Colonic mucosa (tissue), 4 donors: ENCODE measurements around the gene PKMYT1. TPM values are rescaled to one million over a fixed set of nuclear protein-coding genes. Genes with fewer than 3 reads are reported as not detected.

ENCODE experiments used
- DNase-seq: peaks from one replicate; pipeline ENCODE4 v3.0.0-alpha.2; 2020
- H3K27ac ChIP-seq: fragments of 200-600 bp; one replicate; pipeline ENCODE4 v1.8.0; 2021
- H3K27me3 ChIP-seq: fragments of 200-600 bp; one replicate; pipeline ENCODE4 v1.8.0; 2021
- H3K36me3 ChIP-seq: fragments of 200-600 bp; one replicate; pipeline ENCODE4 v1.8.0; 2021
- H3K4me1 ChIP-seq: fragments of 200-600 bp; one replicate; pipeline ENCODE4 v1.8.0; 2021; ENCODE audit warnings: mild to moderate bottlenecking
- H3K4me3 ChIP-seq: fragments of 200-600 bp; one replicate; pipeline ENCODE4 v1.8.0; 2021
- H3K9ac ChIP-seq, 2 donors: one replicate each; pipeline ENCODE4 v1.7.0; 2013; ENCODE audit warnings: control low read depth in 2 of 2, low read depth in 2 of 2, low read length in 2 of 2
- H3K9me3 ChIP-seq: fragments of 200-600 bp; one replicate; pipeline ENCODE4 v1.8.0; 2021
- intact Hi-C: fragments of 100-400 bp; cut with DNase I; formaldehyde crosslinking; loops from one replicate; pipeline ENCODE4 v1.14.1; 2022
- total RNA-seq, 2 donors: library from RNA; stranded (reverse); fragmentation: NEBNext Ultra II Directional in 1 of 2; extraction: Animal tissue kit (Norgen Biotek cat#: 25700) in 1 of 2; gene quantifications; one replicate each; pipeline ENCODE4 v1.2.1, GENCODE V29; 2021
- TF ChIP-seq, protein P1 (sequence below): fragments of 200-600 bp; IDR thresholded peaks from one replicate; pipeline ENCODE4 v1.8.0; 2022; ENCODE audit warnings: antibody characterized with exemption, mild to moderate bottlenecking
- donor health status: healthy.
- donor health status: DM: no; HTN: no; CAD: no.
- donor health status: DM: no; HTN: no; CAD: no.

The PKMYT1 gene
- total RNA-seq, 2 donors from 2014 or later, result 9.5 to 76.6 TPM

DNA sequence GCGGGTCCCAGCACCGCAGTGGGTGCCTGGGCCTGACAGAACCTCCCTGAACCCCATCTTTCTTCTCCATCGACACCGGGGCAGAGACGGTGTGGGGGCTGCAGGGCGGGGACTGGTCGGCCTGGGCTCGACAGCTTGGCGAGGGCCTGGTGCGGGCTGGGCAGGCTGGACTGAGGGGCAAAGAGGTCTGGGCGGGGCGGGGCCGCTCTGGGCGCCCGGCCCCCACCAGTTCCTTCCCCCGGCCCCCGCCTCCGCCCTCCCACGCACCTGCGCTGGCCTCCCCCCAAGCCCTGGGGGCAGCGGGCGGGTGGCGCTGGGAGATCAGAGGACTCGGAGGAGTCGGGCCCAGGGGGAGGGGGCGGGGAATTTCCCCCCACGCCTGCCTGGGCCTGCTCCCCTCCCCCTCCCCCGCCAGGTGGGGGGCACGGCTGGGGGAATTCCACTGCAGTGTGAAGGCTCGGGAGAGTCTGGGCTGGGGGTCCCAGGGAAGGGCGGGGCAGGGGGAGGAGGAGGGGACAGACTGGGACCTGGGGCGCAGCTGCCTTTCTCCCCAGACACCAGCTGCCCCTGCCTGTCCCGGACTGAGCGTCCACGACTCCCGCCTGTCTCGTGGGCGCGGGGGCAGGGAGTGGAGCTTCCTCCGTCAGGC lies 17.0 kb downstream of the PKMYT1 start:
- no peaks in the 10 kb centered on the region for H3K9me3 ChIP-seq
- peaks cover 29% of the 10 kb centered on the region for H3K4me1 ChIP-seq
- H3K27me3 ChIP-seq, result peaks cover 63% of the 10 kb centered on the region
- TF ChIP-seq, protein P1, sequence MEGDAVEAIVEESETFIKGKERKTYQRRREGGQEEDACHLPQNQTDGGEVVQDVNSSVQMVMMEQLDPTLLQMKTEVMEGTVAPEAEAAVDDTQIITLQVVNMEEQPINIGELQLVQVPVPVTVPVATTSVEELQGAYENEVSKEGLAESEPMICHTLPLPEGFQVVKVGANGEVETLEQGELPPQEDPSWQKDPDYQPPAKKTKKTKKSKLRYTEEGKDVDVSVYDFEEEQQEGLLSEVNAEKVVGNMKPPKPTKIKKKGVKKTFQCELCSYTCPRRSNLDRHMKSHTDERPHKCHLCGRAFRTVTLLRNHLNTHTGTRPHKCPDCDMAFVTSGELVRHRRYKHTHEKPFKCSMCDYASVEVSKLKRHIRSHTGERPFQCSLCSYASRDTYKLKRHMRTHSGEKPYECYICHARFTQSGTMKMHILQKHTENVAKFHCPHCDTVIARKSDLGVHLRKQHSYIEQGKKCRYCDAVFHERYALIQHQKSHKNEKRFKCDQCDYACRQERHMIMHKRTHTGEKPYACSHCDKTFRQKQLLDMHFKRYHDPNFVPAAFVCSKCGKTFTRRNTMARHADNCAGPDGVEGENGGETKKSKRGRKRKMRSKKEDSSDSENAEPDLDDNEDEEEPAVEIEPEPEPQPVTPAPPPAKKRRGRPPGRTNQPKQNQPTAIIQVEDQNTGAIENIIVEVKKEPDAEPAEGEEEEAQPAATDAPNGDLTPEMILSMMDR, result no peak
- DNase-seq, result peak; percentile 19
- intact Hi-C loops, result no loop called here
- H3K27ac ChIP-seq, result no peak overlapping the region
- peak overlapping the region; percentile 32 for H3K4me3 ChIP-seq
- no peaks in the 10 kb centered on the region for H3K36me3 ChIP-seq
- peak overlapping the region in 1 of 2 donors; percentile 24 for H3K9ac ChIP-seq

DNA sequence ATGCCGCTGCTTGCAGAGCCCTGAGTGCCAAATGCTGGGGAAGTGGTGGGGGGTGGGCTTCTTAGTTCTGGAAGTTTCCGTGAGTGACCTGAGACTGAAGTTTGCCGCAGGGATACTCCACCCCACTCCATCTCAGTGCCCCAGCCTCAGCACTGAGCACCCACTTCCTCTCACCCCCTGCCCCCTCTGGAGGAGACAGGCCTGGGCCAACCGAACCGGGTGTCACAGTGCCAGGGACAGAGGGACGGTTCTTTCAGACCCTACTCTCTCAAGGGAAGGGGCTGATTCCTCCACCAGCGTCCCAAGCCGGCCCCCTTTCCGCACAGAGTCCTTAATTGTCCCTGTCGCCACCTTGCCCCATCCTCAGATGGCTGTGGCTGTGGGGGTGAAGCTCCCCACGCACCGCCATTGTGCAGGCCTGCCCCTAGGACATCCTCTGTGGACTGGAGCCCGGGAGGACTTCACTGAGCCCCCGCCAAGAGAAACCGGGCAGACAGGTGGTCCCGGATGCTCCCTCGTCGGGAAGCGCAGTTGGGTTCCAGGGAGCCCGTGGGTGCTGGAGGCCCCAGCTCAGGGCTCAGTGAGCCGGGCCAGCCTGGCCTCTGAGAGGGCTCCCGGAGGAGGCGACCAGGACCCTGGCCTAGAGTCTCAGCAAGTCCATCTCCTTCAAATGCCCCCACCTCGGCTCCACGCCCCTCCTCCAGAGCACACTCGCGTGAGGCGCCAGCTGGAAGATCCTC lies 17.7 kb downstream of the PKMYT1 start:
- H3K36me3 ChIP-seq, result no peaks in the 10 kb centered on the region
- H3K4me1 ChIP-seq, result peaks cover 27% of the 10 kb centered on the region
- no peak overlapping the region for H3K27ac ChIP-seq
- H3K27me3 ChIP-seq, result peaks cover 56% of the 10 kb centered on the region
- H3K9me3 ChIP-seq, result no peaks in the 10 kb centered on the region
- DNase-seq, result peak; percentile 15
- no peak overlapping the region for H3K4me3 ChIP-seq
- no peak overlapping the region for H3K9ac ChIP-seq
- TF ChIP-seq, protein P1, result no peak
- intact Hi-C loops, result no loop called here

DNA sequence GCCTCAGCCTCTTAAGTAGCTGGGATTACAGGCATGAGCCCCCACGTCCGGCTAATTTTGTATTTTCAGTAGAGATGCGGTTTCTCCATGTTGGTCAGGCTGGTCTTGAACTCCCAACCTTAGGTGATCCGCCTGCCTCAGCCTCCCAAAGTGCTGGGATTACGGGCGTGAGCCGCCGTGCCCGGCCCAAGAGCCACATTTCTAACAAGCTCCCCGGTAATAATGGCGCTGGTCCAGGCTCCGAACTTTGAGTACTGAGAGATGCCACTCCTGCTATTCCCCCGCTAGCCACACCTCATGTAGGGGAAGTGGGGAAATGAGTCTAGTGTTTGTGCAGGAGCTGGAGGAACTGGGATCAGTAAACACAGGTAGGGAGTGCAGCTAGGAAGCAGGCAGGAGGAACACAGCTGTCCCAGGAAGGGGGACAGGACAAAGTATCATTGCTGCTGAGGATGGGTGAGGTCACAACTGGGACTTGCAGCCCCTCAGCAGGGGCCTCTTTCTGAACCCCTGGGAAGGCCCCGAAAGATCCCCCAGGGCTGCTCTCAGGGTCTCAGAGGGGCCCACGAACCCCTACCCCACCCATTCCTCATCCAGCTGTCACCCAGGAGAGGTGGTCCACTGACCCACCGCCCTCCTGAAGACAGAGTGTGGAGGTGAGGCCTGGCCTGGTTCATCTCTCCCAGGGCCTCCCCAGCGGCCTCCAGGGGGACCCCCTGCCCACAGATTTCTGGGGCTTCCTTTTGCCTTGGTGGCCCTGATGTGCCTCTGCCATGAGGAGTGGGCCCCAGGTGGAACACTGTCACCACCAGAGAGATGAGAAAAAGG lies 19.8 kb downstream of the PKMYT1 start:
- Histone ChIP-seq H3K4me3 (no peak overlapping the region), H3K27ac (no peak overlapping the region), H3K9me3 (no peaks in the 10 kb centered on the region), H3K27me3 (peaks cover 35% of the 10 kb centered on the region), H3K9ac (no peak overlapping the region), H3K36me3 (no peaks in the 10 kb centered on the region), H3K4me1 (peaks cover 23% of the 10 kb centered on the region)
- no peak for DNase-seq
- TF ChIP-seq, protein P1, result no peak
- intact Hi-C loops, result no loop called here

DNA sequence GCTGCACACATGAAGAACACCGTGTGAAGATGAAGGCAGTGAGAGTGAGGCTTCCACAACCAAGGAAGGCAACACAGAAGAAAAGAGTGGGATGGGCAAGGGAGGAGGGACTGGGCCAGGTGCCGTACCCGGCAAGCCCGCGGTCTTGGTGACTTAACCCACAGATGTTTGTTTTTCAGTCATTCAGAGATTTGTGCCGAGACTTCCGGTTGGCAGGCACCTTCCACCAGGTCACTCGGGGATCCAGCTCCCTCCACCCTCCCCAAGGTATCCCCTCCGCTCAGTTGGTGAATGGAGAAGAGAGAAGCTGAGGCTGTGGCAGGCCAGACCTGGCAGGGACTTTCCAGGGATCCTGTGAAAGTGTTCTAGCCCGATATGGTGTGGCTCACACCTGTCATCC lies 21.0 kb downstream of the PKMYT1 start:
- Histone ChIP-seq H3K36me3 (no peaks in the 10 kb centered on the region), H3K9me3 (no peaks in the 10 kb centered on the region), H3K4me1 (peaks cover 16% of the 10 kb centered on the region), H3K4me3 (no peak overlapping the region), H3K27ac (no peak overlapping the region), H3K9ac (no peak overlapping the region), H3K27me3 (peaks cover 27% of the 10 kb centered on the region)
- TF ChIP-seq, protein P1, result no peak
- no peak for DNase-seq
- intact Hi-C loops, result no loop called here

DNA sequence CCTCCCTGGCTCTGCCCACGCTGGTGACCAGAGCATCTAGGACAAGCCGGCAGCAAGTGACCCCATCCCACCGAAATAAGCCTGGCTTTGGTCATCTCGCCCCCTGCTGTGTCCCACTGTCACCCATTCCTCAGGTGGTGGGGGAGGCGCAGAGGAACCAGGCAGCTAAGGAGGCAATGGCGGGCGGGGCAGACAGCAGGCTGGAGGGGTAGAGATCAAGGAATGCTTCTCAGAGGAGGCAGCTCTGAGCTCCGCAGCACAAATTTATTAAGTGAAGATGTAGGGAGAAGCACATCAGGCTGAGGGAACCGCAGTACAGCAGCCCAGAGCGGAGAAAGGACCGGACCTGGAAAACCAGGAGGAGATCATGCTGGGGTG lies 23.7 kb downstream of the PKMYT1 start:
- TF ChIP-seq, protein P1, result no peak
- H3K36me3 ChIP-seq, result no peaks in the 10 kb centered on the region
- DNase-seq, result no peak
- H3K4me3 ChIP-seq, result no peak overlapping the region
- intact Hi-C loops, result no loop called here
- peaks cover 1% of the 10 kb centered on the region for H3K27me3 ChIP-seq
- H3K9me3 ChIP-seq, result no peaks in the 10 kb centered on the region
- H3K27ac ChIP-seq, result no peak overlapping the region
- no peak overlapping the region for H3K9ac ChIP-seq
- H3K4me1 ChIP-seq, result peaks cover 5% of the 10 kb centered on the region
